GM12865 (cell line): ENCODE results near the gene TMEM207.

Source experiments
- DNase-seq: peaks from one replicate; pipeline ENCODE4 v3.0.0; 2010; ENCODE audit warnings: low read depth
- H3K4me3 ChIP-seq: 2 replicates; pipeline ENCODE4 v1.5.1; 2011; ENCODE audit warnings: mild to moderate bottlenecking, low read depth, low read length, control low read depth
- CTCF ChIP-seq: IDR thresholded peaks from 2 replicates; pipeline ENCODE4 v1.5.1; 2011; ENCODE audit warnings: low read length, control low read depth, low read depth, inconsistent platforms; ENCODE audit not compliant: insufficient read depth; ENCODE audit errors: missing control alignments

Gene TMEM207

GRCh38 chr3:190424478-190425439, 24.9 kb downstream of the TMEM207 start:
- peak; percentile 56 for TF ChIP-seq CTCF
- peak; percentile 82 for DNase-seq
- peak overlapping the region; percentile 22 for H3K4me3 ChIP-seq

- H3K4me3 ChIP-seq, result no peak overlapping the region
- TF ChIP-seq CTCF, result no peak
These were observed 25.6 kb downstream of the TMEM207 start for GRCh38 chr3:190424108-190424477.

GRCh38 chr3:190414297-190414696, 35.4 kb downstream of the TMEM207 start:
- no peak for TF ChIP-seq CTCF
- H3K4me3 ChIP-seq, result no peak overlapping the region

More at GRCh38 chr3:190424108-190424477, 25.6 kb downstream of the TMEM207 start:
- DNase-seq, result no peak

GRCh38 chr3:190404715-190405114, 45.0 kb downstream of the TMEM207 start:
- H3K4me3 ChIP-seq, result no peak overlapping the region
- DNase-seq, result no peak
- TF ChIP-seq CTCF, result no peak

More at GRCh38 chr3:190414297-190414696, 35.4 kb downstream of the TMEM207 start:
- no peak for DNase-seq

- DNase-seq, result no peak
- TF ChIP-seq CTCF, result no peak
- H3K4me3 ChIP-seq, result no peak overlapping the region
These were observed 47.7 kb downstream of the TMEM207 start for GRCh38 chr3:190401963-190402362.

- H3K4me3 ChIP-seq, result no peak overlapping the region
- DNase-seq, result no peak
- TF ChIP-seq CTCF, result no peak
These were observed 50.0 kb downstream of the TMEM207 start for GRCh38 chr3:190399677-190400076.
